NCI-H187 (cell line): ENCODE measurements around the gene ZNF771.
A peak's percentile ranks its signal among the peaks of the same experiment; 100 is the strongest.

ENCODE experiments used
- DNase-seq, 2 experiments: peaks; one replicate each; lab custom pipeline; 2025; lab: John Stamatoyannopoulos, UW

Gene ZNF771

DNA sequence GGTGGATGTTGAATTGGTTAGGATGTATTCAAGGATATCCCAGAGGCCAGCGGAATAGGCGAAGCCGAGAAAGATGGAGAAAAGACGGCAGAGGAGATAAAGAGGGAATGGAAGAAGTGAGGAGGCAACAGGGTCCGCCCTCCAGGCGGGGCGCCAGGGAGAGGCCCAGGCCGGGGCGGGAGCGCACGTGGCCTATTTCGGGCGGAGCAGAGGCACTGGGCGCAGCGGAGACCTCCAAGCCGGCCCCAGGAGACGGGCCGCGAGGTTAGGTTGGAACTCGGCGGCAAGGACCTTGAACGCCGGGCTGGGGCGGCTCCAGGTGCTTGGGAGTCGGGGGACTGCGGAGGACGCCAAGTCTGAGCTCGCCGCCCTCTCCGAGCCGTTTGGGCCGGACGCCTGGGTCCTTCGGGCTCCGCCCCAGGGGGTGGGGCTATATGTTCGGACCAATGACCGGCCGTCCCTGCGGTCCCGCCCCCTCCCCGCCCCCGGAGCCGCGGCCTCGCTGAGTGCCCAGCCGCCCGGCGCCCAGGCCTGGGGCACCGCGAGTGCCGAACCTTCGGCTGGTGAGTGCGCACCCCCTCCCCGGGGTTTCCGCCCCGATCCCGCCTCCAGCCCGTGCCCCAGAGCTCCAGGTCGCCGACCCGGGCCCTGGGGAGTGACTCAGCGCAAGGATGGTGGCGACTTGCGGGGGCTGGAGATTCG is at the start of gene ZNF771:
TSS of gene ZNF771 (plus strand) at position 505 of the 702 bp plus-strand sequence. CDS start 448 bp downstream, outside the sequence.
- DNase-seq, result peak; percentile 42 to 73

DNA sequence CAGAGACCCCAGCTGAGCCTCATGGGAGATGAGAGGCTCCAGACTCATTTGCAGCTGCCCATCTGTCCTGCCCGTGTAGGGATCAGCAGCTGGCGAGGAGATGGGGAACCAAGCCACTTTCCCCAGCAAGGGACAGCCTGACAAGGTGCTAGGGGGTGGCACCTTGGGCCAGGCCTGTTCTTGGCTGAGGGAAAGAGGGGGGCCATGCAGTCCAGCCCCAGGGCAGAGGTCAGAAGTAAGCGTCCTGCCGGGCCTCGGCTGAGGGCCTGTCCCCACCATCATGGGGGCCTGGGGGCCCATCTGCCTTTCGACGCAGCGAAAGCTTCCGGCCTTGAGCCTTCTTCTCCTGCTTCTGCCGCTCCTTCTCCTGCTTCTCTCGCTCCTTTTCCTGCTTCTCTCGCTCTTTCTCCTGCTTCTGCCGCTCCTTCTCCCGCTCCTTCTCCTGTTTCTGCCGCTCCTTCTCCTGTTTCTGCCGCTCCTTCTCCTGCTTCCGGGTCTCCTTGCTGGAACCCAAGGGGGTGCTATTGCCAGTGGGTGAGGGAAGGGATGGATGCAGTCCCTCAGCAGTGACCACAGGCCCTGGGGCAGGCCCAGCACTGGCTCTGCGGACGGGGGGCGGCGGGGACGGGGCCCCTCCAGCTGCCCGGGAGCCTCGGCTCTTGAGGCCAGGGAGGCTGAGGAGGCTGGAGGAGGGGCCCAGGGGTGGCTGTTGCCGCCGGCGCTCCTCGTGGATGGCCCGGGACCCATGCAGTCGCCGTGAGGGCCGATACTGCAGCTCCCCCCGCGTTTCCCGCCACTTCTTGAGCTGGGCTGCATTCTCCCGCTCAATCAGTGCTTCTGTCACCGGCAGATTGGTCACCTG is 49.5 kb upstream of the ZNF771 start:
- no peak for DNase-seq

DNA sequence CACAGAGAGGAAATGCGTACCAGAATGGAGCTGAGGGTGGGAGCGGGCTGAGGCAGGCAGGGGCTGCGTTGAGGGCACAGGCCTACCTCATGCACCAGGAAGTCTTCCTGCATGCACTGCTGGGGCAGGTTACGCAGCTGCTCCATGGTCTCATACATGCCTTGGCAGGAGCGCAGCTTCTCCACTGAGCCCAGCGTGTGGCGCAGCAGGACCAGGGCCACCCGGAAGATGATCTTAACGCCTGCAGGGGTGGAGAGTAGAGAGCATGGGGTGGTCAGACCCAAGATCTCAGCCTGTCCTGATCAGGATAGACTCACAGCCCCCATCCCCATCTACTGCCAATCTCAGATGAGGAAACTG is 48.8 kb upstream of the ZNF771 start:
- no peak for DNase-seq

DNA sequence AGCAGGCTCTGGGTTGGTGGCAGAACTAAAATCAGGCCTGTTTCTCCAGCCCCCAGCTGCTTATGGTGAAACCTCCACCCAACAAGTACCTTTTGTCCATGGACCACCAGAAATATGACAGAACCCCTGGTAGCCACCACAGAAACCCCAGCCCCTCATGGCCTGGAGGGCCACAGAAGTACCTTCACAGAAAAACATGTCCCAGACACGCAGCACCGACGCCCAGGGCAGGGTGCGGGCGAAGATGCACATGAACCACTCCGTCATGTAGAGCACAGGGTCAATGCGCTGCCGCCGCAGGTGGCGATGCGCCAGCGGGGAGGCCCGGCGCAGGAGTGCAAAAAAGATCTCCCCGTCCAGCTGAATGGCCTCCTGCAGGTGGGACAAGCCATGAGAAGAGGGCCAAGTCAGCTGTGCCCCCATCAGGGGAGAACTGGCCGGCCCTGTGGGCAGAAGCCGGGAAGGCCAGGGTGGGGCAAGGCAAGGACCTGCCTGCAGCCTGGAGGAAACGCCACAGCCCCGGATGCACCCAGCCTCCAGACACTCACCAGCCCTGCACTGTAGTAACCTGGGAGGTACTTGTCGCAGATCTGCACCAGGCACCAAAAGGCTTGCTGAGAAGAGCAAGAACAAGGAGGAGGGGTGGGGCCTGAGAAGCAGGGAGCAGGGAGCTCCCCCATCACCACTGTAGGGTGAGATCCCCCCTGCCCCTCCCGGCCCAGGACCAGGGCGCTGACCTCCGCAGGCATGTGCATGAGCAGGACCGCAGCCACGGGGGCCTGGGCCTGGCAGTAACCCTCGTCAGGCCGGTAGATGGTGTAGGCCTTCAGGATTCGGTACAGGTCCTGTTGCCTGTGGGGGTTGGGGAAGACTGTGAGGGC is 48.2 kb upstream of the ZNF771 start:
- no peak for DNase-seq

DNA sequence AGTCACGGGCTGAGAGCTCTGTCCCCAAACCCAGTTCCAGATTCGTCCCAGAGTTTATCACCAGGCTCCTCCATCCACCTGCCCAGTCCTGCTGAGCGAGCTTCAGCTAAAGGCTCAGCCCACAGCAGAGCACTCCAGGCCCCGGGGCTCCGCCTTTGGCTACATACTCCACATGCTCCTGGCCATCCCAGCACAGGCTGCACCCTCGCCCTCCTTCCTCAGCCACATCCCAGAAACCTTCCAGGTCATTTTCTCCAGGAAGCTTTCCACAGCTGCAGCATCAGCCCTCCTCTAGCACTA is 47.6 kb upstream of the ZNF771 start:
- no peak for DNase-seq

DNA sequence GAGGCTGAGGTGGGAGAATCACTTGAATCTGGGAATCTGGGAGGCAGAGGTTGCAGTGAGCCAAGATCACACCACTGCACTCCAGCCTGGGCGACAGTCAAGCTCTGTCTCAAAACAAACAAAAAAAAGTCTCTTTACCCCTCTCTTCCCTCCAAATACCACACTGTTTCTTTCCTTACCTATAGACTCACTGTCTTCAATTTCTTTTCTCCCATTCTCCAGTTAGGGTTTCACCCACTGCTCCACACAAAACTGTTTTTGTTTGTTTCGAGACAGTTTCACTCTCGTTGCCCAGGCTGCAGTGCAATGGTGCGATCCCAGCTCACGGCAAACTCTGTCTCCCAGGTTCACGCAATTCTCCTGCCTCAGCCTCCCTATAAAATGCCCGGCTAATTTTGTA is 46.2 kb upstream of the ZNF771 start:
- no peak for DNase-seq

DNA sequence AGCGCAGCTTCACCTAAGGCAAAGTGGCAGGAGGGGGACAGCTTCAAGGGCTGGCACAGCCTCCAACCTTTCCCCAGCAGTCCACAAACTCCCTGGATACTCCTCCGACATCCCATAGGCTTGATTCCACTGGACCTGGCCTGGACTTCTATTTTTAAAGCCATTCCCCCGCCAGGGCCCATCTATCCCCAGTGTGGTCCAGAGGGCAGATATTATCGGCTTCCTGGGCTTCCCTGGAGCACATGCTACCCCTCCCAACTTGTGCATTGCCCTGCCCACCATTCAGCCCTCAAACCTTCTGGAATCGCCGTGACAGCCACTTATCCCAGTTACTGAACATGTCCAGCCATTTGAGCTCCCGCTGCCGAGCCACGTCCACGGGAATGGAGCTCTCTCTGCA is 42.2 kb upstream of the ZNF771 start:
- DNase-seq, result no peak

DNA sequence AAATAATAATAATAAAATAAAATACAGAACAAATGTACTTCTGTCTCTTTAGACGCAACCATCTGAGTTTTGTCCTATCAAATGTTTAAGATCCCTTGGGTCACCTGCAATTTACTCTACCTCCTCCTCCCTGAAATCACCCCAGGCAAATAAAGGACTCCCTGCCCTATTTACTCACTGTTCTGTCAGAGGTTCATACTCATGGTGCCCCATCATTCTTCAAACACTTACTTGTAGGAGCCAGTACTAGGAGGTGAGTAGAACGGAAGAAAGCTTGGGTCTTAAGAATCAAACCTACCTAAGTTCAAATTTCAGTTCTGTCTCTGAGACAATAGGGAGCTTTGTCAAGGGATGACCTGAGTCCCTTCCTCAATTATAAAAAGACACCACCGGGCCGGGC is 40.9 kb upstream of the ZNF771 start:
- no peak for DNase-seq

DNA sequence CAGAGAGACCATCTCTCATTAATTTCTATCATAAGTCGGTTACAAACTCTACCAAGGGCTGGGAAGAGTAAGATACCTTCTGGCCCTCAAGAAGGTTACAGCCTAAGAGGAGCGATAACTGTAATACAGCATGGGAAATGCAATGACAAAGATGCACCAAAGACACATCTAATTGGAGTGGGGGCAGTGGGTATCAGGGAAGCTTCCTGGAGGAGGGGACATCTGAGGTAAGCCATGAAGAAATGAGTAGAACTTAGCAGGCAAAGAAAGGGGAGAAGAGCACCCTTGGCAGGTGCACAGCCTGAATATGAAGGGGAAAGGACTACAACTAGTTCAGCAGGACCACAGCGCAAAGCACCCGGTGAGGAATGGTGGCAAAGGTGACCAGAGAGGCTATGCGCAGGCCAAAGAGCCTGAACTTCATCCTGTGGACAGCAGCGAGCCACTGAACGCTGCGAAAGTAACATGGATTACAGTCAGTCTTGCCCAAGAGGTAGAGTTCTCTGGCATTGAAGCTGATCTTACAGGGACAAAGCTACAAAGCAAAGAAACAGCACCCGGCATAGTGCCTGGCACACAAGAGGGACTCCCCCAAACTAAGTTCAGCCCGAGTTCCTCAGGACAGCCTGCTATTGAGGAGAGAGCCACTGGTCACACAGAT is 39.9 kb upstream of the ZNF771 start:
- no peak for DNase-seq

DNA sequence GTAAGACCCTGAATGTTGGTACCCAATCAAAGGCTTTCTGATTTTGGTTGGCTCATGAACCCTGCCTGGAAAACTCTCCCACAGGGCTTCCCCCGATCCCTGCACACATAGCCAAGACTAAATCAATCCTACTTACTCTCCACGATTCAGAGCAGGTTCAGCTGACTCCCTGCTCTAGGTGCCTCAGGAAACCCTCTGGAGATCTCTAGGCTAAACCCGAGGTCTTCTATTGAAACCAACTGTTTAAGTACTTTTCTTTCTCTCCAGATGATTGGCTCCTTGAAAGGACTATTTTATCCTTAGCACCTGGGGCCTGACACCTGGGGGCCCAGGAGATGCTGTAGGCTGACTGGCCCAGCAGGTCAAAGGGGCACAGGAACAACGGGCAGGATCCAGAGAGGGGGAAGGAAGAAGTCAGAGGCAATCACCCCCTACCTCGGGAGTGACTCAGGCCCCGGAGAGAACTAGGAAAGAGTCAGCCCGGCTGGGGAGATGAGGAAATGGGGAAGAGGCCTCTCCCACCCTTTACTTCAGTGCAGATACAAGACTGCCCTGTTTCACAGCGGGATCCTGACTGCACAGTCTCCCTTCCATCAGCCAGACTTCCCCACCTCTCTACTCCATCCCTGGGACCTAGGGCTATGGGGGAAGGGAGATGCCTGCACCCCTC is 39.1 kb upstream of the ZNF771 start:
- no peak for DNase-seq

DNA sequence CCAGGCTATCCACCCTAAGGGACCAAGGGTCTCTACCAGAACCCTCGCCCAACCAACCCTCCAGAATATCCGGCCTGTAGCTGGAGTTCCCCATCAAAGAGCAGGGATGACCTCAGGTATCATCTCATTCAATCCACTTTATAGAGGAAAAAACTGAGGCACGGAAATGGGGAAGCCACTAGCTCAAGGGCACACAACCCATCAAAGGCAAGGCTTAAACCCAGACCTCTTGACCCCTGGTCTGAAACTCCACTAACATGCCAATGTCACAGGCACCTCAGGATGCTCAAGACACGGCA is 38.7 kb upstream of the ZNF771 start:
- DNase-seq, result no peak

DNA sequence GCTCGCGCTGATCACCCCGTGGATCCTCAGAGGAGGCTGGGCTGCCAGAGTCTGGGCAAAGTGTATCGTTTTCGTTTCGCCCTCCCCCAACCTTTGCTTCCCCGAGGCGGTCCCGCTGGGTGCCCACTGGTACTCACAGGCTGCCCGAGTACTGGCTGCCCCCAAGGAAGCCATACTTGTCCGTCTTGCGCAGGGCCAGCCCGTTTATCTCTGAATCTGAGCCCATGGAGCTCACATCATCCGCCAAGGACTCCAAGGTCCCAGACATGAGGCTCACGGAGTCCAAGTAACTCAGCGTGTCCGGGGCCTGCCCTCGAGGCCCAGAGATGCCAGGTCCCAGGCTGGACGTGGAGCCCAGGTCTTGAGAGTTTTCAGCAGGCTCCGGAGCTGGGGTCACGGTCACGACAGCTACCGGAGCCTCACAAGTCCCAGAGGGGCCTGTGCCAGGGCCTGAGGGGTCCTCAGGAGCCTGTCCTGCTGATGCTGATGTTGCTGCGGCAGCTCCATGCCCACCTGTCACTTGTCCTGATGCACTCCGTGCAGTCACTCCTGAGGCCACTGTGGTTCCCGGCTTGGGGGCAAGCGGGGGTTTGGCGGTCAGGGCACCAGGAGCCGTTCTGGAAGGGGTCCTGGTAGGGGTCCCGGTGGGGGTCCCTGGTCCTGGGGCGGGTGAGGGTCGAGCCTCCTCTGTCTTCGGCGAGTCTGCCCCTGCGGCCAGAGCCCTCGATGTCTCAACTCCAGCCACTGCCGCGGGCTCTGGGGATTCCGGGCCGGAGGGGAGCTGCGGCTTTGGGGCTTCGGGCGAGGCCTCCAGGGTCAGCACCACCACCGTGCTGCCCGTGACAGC is 38.1 kb upstream of the ZNF771 start:
- no peak for DNase-seq

DNA sequence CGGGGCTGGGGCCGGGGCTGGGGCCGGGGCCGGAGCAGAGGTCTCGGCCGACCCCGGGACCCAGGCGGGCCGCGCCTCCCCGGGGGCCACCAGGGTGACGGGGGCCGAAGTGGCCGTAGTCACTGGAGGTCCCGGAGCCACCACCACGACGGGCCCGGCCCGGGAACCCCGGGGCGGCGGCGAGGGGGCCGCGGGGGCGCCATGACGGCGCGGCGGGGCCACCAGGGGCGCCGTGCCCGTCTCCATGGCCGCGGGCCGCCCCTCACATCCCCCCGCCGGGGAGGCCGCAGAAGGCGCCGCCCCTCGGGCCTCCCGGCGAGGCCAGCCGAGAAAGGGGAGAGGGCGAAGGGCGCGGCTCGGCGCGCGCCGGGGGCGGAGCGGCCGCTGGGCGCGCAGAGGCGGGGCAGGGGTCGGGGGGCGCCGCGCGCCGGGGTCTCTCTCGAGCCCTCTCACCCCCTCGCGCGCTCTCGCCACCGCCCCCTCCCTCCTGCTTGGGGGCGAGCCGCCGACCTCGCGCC is 37.4 kb upstream of the ZNF771 start:
- no peak for DNase-seq

DNA sequence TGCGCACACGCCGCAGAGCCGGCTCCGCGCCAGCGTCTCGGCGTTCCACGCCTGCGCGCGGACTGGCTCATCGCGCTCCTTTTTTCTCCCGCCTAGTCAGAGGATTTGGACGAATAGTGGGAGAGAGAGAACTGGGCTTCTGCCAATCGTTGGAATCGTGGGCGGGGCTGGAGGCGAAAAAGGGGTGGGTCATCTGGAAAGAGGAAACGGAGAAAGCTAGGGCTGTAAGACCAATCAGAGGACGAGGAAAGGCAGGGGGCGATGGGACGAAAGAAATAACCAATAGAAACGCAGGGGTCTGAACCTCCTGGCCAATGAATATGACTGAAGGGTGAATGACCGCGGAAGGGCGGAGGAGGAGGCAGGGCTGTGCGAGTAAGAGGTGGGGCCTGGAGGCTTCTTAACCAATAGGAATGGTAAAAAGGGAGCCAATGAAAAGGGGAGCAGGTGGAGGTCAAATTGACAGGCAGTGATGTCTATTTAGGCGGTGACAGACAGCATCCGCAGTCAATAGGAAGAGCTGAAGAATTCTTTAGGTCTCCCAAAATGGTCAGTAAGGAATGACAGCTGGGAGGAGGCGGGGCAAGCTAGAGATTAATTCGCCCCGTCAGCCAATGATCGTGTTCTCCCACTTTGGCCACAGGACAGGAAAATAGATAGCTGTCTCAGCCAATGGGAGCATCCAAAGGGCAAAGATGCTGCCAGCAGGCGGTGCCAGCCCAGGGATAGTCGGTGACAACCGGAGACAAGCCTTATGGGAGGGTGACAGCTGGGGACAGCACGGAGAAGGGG is 36.8 kb upstream of the ZNF771 start, which contains the start of gene TBC1D10B:
TSS of gene TBC1D10B (minus strand) at position 39 of the 792 bp plus-strand sequence. CDS start 311 bp downstream, outside the sequence.
- peak; percentile 98 for DNase-seq

DNA sequence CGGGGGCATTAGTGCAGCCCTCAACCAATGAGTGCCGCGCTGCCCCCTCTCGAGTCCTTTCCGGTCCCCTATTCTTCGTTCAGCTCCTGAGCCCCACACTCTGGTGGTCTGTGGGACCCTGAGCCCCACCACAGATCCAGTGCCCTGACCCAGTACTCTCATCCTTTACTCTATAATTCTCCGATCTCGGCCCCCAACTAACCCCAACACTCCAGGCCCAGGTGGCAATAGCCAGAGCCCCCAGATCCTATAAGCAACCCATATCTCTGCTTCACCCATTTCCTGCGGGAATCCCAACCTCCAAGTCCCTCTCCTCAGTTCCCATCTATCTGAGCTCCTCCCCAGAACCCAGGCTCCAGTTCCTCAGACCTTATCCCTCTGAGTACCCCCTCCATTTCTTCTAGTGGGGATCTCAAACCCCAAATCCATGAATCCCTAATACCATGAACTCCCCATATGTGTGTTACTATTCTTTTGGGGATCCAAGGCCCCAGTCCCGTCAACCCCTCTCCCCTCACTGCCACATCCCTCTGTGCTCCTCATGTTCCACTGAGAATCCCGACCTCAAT is 36.1 kb upstream of the ZNF771 start:
- DNase-seq, result no peak

DNA sequence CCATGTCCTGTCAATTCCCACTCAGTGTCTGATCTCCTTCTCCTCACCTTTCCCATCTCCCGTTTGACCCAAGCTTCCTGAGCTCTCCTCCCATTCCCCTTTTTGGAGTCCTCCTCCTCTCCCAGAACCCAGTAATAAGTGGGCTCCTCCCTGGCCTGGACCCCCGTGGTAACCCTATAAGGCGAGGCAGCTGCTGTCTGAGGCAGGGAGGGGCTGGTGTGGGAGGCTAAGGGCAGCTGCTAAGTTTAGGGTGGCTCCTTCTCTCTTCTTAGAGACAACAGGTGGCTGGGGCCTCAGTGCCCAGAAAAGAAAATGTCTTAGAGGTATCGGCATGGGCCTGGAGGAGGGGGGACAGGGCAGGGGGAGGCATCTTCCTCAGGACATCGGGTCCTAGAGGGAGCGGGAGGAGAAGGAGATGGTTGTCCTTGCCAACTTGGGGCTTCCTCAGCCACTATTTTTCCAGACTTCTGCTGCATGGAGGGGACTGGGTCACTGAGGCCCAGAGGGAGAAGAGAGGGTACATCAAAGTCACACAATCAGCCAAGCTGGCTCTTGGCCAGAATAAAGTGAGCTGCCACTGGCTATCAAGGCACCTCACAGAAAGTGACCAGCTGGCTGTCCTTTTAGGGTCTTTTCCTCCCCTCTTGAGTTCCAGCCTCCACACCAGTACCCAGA is 35.2 kb upstream of the ZNF771 start:
- no peak for DNase-seq

DNA sequence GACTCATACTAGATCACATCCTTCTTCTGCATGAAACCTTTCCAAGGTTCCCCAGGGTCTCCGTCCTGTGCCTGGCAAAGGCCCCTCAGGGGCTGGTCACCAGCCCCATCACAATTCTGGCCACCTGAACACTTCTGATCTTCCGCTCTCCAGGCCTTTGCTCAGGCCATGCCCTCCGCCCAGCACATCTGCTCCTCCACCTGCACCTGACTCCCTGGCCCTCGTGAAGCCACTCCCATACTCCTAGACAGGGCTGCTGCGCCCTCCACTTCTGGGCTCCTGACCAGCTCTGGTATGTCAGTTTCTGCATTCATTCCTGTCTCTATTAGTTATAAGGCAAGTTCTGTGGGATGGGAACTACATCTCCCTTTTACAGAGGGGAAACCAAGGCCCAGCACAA is 34.7 kb upstream of the ZNF771 start:
- no peak for DNase-seq

DNA sequence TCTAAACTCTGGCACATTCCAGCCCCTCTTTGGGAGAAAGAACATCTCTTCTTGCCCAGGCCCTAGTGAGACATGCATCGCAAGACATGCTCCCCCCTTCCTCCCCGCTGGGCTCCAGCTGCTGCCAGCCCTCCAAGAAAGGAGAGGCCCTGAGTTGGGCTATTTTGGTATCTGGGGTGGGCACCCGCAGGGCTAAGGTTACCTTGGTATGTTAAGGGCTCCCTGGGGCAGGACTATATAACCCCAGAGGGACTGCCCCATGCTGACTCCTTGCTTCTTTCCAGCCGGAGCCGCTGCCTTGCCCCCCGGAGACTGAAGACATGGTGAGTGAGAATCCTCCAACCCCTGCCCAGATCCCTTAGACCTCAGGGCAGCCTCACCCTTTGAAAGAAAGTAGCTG is 32.9 kb upstream of the ZNF771 start, which contains the start of gene MYL11:
TSS of gene MYL11 (plus strand) at position 265 of the 400 bp plus-strand sequence. CDS start at position 321, 56 bp downstream.
- no peak for DNase-seq

DNA sequence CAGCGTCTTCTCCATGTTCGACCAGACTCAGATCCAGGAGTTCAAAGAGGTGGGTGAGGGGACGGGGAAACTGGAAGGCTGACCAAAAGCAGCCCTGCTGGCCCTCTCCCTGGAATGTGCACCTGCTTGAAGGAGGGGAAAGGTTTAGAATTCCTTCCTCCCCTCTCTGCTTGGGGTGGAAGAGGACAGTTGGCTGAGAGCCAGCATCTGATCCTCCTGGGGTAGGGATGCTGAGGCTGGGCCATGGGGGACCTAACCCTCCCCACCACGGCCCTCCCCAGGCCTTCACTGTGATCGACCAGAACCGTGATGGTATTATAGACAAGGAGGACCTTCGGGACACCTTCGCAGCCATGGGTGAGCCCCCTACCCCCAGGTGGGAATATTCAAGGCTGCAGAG is 31.5 kb upstream of the ZNF771 start:
- DNase-seq, result no peak
